ENCODE data around the gene CREBBP.
A peak's percentile ranks its signal among the peaks of the same experiment; 100 is the strongest.

CREBBP gene

DNA sequence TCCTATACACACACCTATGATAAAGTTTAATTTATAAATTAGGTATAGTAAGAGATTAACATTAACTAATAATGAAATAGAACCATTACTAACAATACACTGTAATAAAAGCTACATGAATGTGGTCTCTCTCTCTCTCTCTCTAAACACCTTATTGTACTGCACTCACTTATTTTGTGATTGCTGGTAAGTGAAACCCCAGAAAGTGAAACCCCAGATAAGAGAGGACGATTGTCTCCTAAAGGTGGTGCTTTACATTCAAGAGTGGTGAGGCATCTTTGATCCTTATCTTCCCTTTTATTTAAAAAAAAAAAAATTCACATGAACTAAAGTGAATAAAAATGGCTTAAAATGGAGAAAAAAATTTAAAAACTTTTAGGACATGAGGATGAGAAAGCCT is 83.0 kb downstream of the CREBBP start:
- H3K27ac ChIP-seq = no peak overlapping the region
- H3K27me3 ChIP-seq = no peaks in the 10 kb centered on the region
- intact Hi-C loops (cut with DNase I; ENCODE audit: low total_unique reads) = no loop called here
- no peak overlapping the region for H3K4me3 ChIP-seq
- DNase-seq = no peak
- H3K36me3 ChIP-seq = peaks cover 0 to 5% (median 0%) of the 10 kb centered on the region in 3 donors
- no peaks in the 10 kb centered on the region for H3K9me3 ChIP-seq
- peaks cover 0 to 81% (median 36%) of the 10 kb centered on the region in 4 donors for H3K4me1 ChIP-seq
- TF ChIP-seq, protein P1, sequence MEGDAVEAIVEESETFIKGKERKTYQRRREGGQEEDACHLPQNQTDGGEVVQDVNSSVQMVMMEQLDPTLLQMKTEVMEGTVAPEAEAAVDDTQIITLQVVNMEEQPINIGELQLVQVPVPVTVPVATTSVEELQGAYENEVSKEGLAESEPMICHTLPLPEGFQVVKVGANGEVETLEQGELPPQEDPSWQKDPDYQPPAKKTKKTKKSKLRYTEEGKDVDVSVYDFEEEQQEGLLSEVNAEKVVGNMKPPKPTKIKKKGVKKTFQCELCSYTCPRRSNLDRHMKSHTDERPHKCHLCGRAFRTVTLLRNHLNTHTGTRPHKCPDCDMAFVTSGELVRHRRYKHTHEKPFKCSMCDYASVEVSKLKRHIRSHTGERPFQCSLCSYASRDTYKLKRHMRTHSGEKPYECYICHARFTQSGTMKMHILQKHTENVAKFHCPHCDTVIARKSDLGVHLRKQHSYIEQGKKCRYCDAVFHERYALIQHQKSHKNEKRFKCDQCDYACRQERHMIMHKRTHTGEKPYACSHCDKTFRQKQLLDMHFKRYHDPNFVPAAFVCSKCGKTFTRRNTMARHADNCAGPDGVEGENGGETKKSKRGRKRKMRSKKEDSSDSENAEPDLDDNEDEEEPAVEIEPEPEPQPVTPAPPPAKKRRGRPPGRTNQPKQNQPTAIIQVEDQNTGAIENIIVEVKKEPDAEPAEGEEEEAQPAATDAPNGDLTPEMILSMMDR (IDR thresholded peaks at IDR 0.05) = no peak

DNA sequence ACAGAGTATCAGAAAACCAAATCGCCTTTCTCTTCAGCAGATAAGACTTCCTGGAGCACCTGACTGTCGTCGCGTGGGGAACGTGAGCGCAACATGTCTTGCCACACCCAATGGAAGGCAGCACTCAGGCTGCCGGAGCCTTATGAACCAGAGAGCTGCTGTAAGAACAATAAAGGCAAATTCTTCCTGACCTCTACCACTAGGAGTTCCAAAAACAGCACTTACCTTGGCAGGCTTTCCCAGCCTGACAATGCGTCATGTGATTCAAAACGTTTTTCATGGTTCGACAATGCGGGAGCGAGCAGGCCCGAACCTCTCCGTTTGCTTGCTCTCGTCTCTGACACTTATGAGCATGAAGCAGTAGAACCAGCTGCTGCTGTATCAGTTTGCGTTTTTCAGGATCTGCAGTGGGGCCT is 87.3 kb downstream of the CREBBP start:
- no peak overlapping the region for H3K4me3 ChIP-seq
- H3K27me3 ChIP-seq = no peaks in the 10 kb centered on the region
- peaks cover 8 to 37% (median 19%) of the 10 kb centered on the region in 3 donors for H3K36me3 ChIP-seq
- peak; percentile 48 to 75 for DNase-seq
- intact Hi-C loops (cut with DNase I; ENCODE audit: low total_unique reads) = no loop called here
- H3K9me3 ChIP-seq = no peaks in the 10 kb centered on the region
- peaks cover 0 to 63% (median 23%) of the 10 kb centered on the region in 4 donors for H3K4me1 ChIP-seq
- TF ChIP-seq, protein P1 (IDR thresholded peaks at IDR 0.05) = peak in 1 of 2 experiments; percentile 15
- peak overlapping the region; percentile 39 to 51 for H3K27ac ChIP-seq

- no peak overlapping the region for H3K4me3 ChIP-seq
Measured at GRCh38 chr16:3792472-3793012, 88.0 kb downstream of the CREBBP start.

DNA sequence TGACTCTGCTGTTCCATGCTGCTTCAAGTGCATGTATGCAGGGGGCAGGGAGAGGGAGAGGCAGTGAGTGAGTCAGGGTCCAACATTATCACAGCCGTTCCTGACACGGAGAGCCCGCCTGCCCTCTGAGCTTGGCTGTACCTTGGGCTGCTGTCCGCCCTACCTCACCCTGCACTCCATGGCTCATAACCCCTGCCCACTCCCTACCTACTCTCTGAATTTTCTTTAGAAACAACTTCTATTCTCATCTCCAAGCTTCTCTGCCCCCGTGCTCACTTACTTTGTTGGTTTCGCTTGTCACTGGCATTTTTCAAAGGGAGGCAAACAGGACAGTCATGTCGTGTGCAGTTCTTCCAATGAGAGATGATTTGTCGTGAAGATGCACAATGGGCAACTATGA is 88.8 kb downstream of the CREBBP start:
- TF ChIP-seq, protein P1 (IDR thresholded peaks at IDR 0.05) = no peak
- H3K4me3 ChIP-seq = no peak overlapping the region
- H3K27me3 ChIP-seq = no peaks in the 10 kb centered on the region
- H3K27ac ChIP-seq = no peak overlapping the region
- H3K36me3 ChIP-seq = peaks cover 8 to 46% (median 19%) of the 10 kb centered on the region in 3 donors
- H3K9me3 ChIP-seq = no peaks in the 10 kb centered on the region
- peaks cover 0 to 48% (median 16%) of the 10 kb centered on the region in 4 donors for H3K4me1 ChIP-seq
- no peak for DNase-seq
- intact Hi-C loops (cut with DNase I; ENCODE audit: low total_unique reads) = no loop called here

More at GRCh38 chr16:3792472-3793012, 88.0 kb downstream of the CREBBP start:
- H3K27ac ChIP-seq = peak overlapping the region; percentile 39 to 51
- TF ChIP-seq, protein P1 (IDR thresholded peaks at IDR 0.05) = no peak
- intact Hi-C loops (cut with DNase I; ENCODE audit: low total_unique reads) = no loop called here
- no peaks in the 10 kb centered on the region for H3K27me3 ChIP-seq
- H3K36me3 ChIP-seq = peaks cover 8 to 44% (median 19%) of the 10 kb centered on the region in 3 donors
- DNase-seq = no peak
- H3K9me3 ChIP-seq = no peaks in the 10 kb centered on the region
- peaks cover 0 to 57% (median 20%) of the 10 kb centered on the region in 4 donors for H3K4me1 ChIP-seq

GRCh38 chr16:3789375-3790099 is 91.0 kb downstream of the CREBBP start:
- TF ChIP-seq, protein P1 (IDR thresholded peaks at IDR 0.05) = no peak
- Histone ChIP-seq H3K27me3 (no peaks in the 10 kb centered on the region), H3K9me3 (no peaks in the 10 kb centered on the region), H3K36me3 (peaks cover 8 to 46% (median 32%) of the 10 kb centered on the region in 3 donors), H3K4me1 (peaks cover 0 to 27% (median 13%) of the 10 kb centered on the region in 4 donors), H3K4me3 (no peak overlapping the region), H3K27ac (no peak overlapping the region)
- DNase-seq = no peak
- intact Hi-C loops (cut with DNase I; ENCODE audit: low total_unique reads) = no loop called here
